Tibial nerve (tissue), 4 donors: ENCODE measurements around the gene PARM1. TPM values are rescaled to one million over a fixed set of nuclear protein-coding genes. Genes with fewer than 3 reads are reported as not detected.

Source experiments
- DNase-seq, 2 donors: peaks; one replicate each; pipeline ENCODE4 v3.0.0-alpha.2; 2019; ENCODE audit warnings: low spot score in 2 of 2
- H3K27ac ChIP-seq, 4 donors: fragments of 200-600 bp; sonication (generic) in 3 of 4; one replicate each; pipeline ENCODE4 v1.5.1; 2017 to 2019; ENCODE audit warnings: mild to moderate bottlenecking in 1 of 4
- H3K27me3 ChIP-seq, 2 donors: fragments of 200-600 bp; sonication (generic) in 1 of 2; one replicate each; pipeline versions ENCODE4 v1.5.1 to v1.6.0; 2017 to 2019
- H3K36me3 ChIP-seq, 3 donors: fragments of 200-600 bp; sonication (generic); one replicate each; pipeline ENCODE4 v1.5.1; 2018 to 2019
- H3K4me1 ChIP-seq, 4 donors: fragments of 200-600 bp; sonication (generic) in 3 of 4; one replicate each; pipeline ENCODE4 v1.5.1; 2017 to 2019
- H3K4me3 ChIP-seq, 4 donors: fragments of 200-600 bp; sonication (generic) in 3 of 4; one replicate each; pipeline ENCODE4 v1.5.1; 2017 to 2019; ENCODE audit warnings: mild to moderate bottlenecking in 1 of 4, moderate library complexity in 1 of 4
- H3K9me3 ChIP-seq, 4 donors: fragments of 200-600 bp; sonication (generic) in 3 of 4; one replicate each; pipeline ENCODE4 v1.5.1; 2017 to 2019
- EP300 ChIP-seq, 2 donors: sonication (generic); formaldehyde crosslinking; IDR thresholded peaks; one replicate each; pipeline ENCODE4 v1.6.1; 2017; ENCODE audit warnings: antibody characterized with exemption in 2 of 2, mild to moderate bottlenecking in 1 of 2
- POLR2A ChIP-seq, 2 donors: fragments of 450-650 bp; IDR thresholded peaks; one replicate each; pipeline ENCODE4 v1.6.1; 2017; ENCODE audit warnings: antibody characterized with exemption in 2 of 2, mild to moderate bottlenecking in 2 of 2, moderate library complexity in 2 of 2
- WGBS, 2 donors: methylation state at CpG; one replicate each; pipeline ENCODE4 v1.1.5; 2018; 5-methylcytosine and 5-hydroxymethylcytosine counted together
- total RNA-seq, 4 donors: library from RNA; depleted of rRNA; stranded (reverse); fragments of >200 nt; gene quantifications; one replicate each; pipeline ENCODE4 v1.1.0, GENCODE V29; 2016
- TF ChIP-seq, protein P1 (sequence below), 5 experiments: fragments of 200-600 bp in 3 of 5; fragments of 450-650 bp in 2 of 5; sonication (generic) in 3 of 5; IDR thresholded peaks; one replicate each; pipeline ENCODE4 v1.5.1; 2016 to 2019; ENCODE audit warnings: antibody characterized with exemption in 5 of 5, mild to moderate bottlenecking in 3 of 5, moderate library complexity in 2 of 5

Gene PARM1
- total RNA-seq, 4 donors from 2014 or later = 10.0 to 23.8 (median 20.9) TPM

DNA sequence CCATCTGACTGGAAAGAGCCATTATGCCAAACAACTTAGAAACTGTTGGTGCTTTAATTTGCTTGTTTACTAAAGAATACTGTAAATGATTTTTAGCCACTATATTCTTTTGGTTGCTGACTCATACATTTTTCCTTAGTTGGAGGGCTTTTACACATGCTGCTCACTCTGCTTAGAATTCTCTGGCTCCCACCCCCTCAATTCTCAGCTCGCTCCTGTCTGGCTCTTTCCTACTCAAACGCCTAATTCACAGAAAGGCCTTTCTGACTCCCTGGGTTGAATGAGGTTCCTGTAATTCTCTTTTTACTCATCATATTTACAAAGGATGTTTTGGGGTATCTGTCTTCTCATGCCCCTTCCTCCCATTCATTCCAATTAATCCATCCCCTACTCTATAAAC is 26.1 kb upstream of the PARM1 start:
- TF ChIP-seq POLR2A (IDR thresholded peaks at IDR 0.05) = no peak
- TF ChIP-seq, protein P1, sequence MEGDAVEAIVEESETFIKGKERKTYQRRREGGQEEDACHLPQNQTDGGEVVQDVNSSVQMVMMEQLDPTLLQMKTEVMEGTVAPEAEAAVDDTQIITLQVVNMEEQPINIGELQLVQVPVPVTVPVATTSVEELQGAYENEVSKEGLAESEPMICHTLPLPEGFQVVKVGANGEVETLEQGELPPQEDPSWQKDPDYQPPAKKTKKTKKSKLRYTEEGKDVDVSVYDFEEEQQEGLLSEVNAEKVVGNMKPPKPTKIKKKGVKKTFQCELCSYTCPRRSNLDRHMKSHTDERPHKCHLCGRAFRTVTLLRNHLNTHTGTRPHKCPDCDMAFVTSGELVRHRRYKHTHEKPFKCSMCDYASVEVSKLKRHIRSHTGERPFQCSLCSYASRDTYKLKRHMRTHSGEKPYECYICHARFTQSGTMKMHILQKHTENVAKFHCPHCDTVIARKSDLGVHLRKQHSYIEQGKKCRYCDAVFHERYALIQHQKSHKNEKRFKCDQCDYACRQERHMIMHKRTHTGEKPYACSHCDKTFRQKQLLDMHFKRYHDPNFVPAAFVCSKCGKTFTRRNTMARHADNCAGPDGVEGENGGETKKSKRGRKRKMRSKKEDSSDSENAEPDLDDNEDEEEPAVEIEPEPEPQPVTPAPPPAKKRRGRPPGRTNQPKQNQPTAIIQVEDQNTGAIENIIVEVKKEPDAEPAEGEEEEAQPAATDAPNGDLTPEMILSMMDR (IDR thresholded peaks at IDR 0.05) = no peak
- Histone ChIP-seq H3K4me3 (no peak overlapping the region), H3K27ac (no peak overlapping the region), H3K4me1 (no peaks in the 10 kb centered on the region), H3K36me3 (no peaks in the 10 kb centered on the region), H3K9me3 (peaks cover 0 to 5% (median 0%) of the 10 kb centered on the region in 4 donors), H3K27me3 (no peaks in the 10 kb centered on the region)
- DNase-seq = no peak
- 17 to 19% methylated on average over 2 of the region's 2 CpGs for WGBS, 2 donors

- H3K27ac ChIP-seq = no peak overlapping the region
- H3K27me3 ChIP-seq = no peaks in the 10 kb centered on the region
- no peak for DNase-seq
- H3K4me3 ChIP-seq = no peak overlapping the region
- H3K4me1 ChIP-seq = no peaks in the 10 kb centered on the region
- WGBS, 2 donors = 95% methylated on average over 6 of the region's 6 CpGs
- H3K36me3 ChIP-seq = no peaks in the 10 kb centered on the region
- TF ChIP-seq EP300 (IDR thresholded peaks at IDR 0.05) = no peak
- no peak for TF ChIP-seq POLR2A (IDR thresholded peaks at IDR 0.05)
- TF ChIP-seq, protein P1 (IDR thresholded peaks at IDR 0.05) = no peak
- H3K9me3 ChIP-seq = no peaks in the 10 kb centered on the region
Observed at GRCh38 chr4:74919783-74920182, 13.1 kb upstream of the PARM1 start.

DNA sequence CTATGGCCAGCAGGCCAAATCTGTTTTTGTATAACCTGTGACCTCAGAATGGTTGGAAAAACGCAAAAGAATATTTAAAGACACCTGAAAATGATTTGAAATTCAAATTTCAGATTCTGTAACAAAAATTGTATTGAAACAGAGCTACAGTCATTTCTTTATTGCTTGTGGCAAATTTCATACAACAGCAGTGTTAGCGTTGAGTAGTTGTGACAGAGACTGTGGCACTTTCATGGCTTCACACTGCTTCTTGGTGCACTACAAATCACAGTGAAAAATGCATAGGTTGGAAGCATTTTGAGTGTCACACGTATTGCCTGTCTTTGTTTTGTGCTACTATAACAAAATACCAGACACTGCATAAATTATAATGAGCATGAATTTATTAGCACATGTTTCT is 12.2 kb upstream of the PARM1 start:
- H3K4me3 ChIP-seq = no peak overlapping the region
- WGBS, 2 donors = 64 to 68% methylated on average over 3 of the region's 3 CpGs
- H3K27me3 ChIP-seq = no peaks in the 10 kb centered on the region
- H3K4me1 ChIP-seq = no peaks in the 10 kb centered on the region
- TF ChIP-seq EP300 (IDR thresholded peaks at IDR 0.05) (no peak), POLR2A (IDR thresholded peaks at IDR 0.05) (no peak)
- TF ChIP-seq, protein P1 (IDR thresholded peaks at IDR 0.05) = no peak
- H3K27ac ChIP-seq = no peak overlapping the region
- DNase-seq = no peak
- no peaks in the 10 kb centered on the region for H3K36me3 ChIP-seq
- H3K9me3 ChIP-seq = no peaks in the 10 kb centered on the region

DNA sequence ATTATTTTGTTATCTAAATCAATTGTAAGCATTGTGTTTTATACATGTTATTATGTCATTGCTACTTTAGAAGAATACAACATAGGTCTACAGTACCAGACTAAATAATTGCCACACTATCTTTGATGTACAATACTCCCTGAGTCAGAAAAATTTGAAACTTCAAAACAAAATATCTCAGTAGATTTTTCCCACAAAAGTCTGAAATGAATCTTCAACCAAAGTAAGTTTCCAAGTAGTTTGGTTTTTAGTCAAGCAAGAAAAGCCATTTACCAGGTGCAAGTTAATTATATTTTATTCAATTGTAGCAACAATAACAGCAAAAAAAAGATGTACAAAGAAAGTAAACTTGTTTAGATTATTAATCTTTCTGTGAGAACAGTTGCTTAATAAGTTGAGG is 11.4 kb upstream of the PARM1 start:
- no peak overlapping the region for H3K4me3 ChIP-seq
- no peak for TF ChIP-seq EP300 (IDR thresholded peaks at IDR 0.05)
- no peak for TF ChIP-seq POLR2A (IDR thresholded peaks at IDR 0.05)
- TF ChIP-seq, protein P1 (IDR thresholded peaks at IDR 0.05) = no peak
- H3K36me3 ChIP-seq = no peaks in the 10 kb centered on the region
- no peak overlapping the region for H3K27ac ChIP-seq
- no peak for DNase-seq
- H3K9me3 ChIP-seq = no peaks in the 10 kb centered on the region
- H3K27me3 ChIP-seq = no peaks in the 10 kb centered on the region
- no peaks in the 10 kb centered on the region for H3K4me1 ChIP-seq

GRCh38 chr4:74926007-74926406 is 6.9 kb upstream of the PARM1 start:
- Histone ChIP-seq H3K9me3 (no peaks in the 10 kb centered on the region), H3K4me1 (no peaks in the 10 kb centered on the region), H3K27ac (no peak overlapping the region), H3K4me3 (no peak overlapping the region), H3K27me3 (no peaks in the 10 kb centered on the region), H3K36me3 (no peaks in the 10 kb centered on the region)
- no peak for DNase-seq
- TF ChIP-seq POLR2A (IDR thresholded peaks at IDR 0.05) = no peak
- no peak for TF ChIP-seq EP300 (IDR thresholded peaks at IDR 0.05)
- WGBS, 2 donors = 64 to 76% methylated on average over 1 of the region's 1 CpG

DNA sequence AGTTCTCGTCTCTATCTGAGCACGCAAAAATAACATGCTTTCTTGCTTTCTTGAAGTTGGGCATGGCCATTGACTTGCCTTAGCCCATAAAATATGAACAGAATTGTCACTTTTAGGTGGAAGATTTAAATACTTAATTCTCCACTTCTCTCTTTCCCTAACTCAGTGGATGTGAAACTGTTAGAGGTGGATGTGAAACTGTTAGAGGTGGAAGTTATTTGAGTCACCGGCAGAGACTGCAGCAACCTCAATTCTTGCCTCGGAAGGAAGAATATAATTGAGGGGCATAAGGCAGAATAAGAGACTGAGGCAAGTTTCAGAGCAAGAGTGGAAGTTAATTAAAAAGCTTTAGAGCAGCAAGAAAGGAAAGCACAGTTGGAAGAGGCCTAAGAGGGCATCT is 2.8 kb upstream of the PARM1 start:
- no peak for DNase-seq
- 84 to 88% methylated on average over 4 of the region's 4 CpGs for WGBS, 2 donors

More for the DNA sequence above, 2.8 kb upstream of the PARM1 start:
- TF ChIP-seq EP300 (IDR thresholded peaks at IDR 0.05) (no peak), POLR2A (IDR thresholded peaks at IDR 0.05) (no peak)
- TF ChIP-seq, protein P1 (IDR thresholded peaks at IDR 0.05) = no peak
- H3K4me3 ChIP-seq = no peak overlapping the region
- H3K27me3 ChIP-seq = peaks cover 0 to 28% of the 10 kb centered on the region in 2 donors
- H3K27ac ChIP-seq = no peak overlapping the region
- H3K4me1 ChIP-seq = peaks cover 0 to 28% (median 2%) of the 10 kb centered on the region in 4 donors
- no peaks in the 10 kb centered on the region for H3K9me3 ChIP-seq
- no peaks in the 10 kb centered on the region for H3K36me3 ChIP-seq
